HepG2 (cell line): ENCODE results near the gene SERPINF2. TPM values are rescaled to one million over a fixed set of nuclear protein-coding genes. Genes with fewer than 3 reads are reported as not detected.

Source experiments
- CHCHD3 ChIP-seq: sonication (generic); formaldehyde crosslinking; IDR thresholded peaks from 2 replicates; pipeline ENCODE4 v1.8.0; 2022; ENCODE audit warnings: mild to moderate bottlenecking, missing genetic modification reagents, moderate library complexity
- CREB3 ChIP-seq: sonication (generic); formaldehyde crosslinking; IDR thresholded peaks from 2 replicates; pipeline ENCODE4 v1.5.0; 2020; ENCODE audit warnings: missing genetic modification reagents
- FOXK1 ChIP-seq: sonication (generic); formaldehyde crosslinking; IDR thresholded peaks from 2 replicates; pipeline ENCODE4 v1.4.0; 2020; ENCODE audit warnings: low read depth, missing genetic modification reagents, borderline replicate concordance
- HOXA5 ChIP-seq: sonication (generic); formaldehyde crosslinking; IDR thresholded peaks from 2 replicates; pipeline ENCODE4 v1.4.0; 2020; ENCODE audit warnings: missing genetic modification reagents
- JDP2 ChIP-seq: sonication (generic); formaldehyde crosslinking; IDR thresholded peaks from 2 replicates; pipeline ENCODE4 v1.8.1; 2022; ENCODE audit warnings: missing genetic modification reagents, borderline replicate concordance
- KIAA2018 ChIP-seq: sonication (generic); formaldehyde crosslinking; IDR thresholded peaks from 2 replicates; pipeline ENCODE4 v1.5.0; 2020; ENCODE audit warnings: mild to moderate bottlenecking, missing genetic modification reagents, borderline replicate concordance
- MED1 ChIP-seq: sonication (generic); formaldehyde crosslinking; IDR thresholded peaks from 2 replicates; pipeline ENCODE4 v1.4.0; 2020; ENCODE audit warnings: missing genetic modification reagents
- THYN1 ChIP-seq: sonication (generic); formaldehyde crosslinking; IDR thresholded peaks from 2 replicates; pipeline ENCODE4 v1.8.1; 2023; ENCODE audit warnings: low read depth, mild to moderate bottlenecking, moderate library complexity, missing genetic modification reagents, borderline replicate concordance
- ZBTB21 ChIP-seq: sonication (generic); formaldehyde crosslinking; IDR thresholded peaks from 2 replicates; pipeline ENCODE4 v1.4.0; 2020; ENCODE audit warnings: missing genetic modification reagents
- ZNF101 ChIP-seq: sonication (generic); formaldehyde crosslinking; IDR thresholded peaks from 2 replicates; pipeline ENCODE4 v1.4.0; 2020; ENCODE audit warnings: mild to moderate bottlenecking, low read depth, missing genetic modification reagents, borderline replicate concordance
- ZNF234 ChIP-seq: sonication (generic); formaldehyde crosslinking; conservative IDR thresholded peaks from 2 replicates; pipeline ENCODE4 v1.5.1; 2020; ENCODE audit warnings: mild to moderate bottlenecking, missing genetic modification reagents
- ZNF296 ChIP-seq: sonication (generic); formaldehyde crosslinking; conservative IDR thresholded peaks from 2 replicates; pipeline ENCODE4 v1.5.0; 2020; ENCODE audit warnings: mild to moderate bottlenecking, missing genetic modification reagents
- ZNF431 ChIP-seq: sonication (generic); formaldehyde crosslinking; IDR thresholded peaks from 2 replicates; pipeline ENCODE4 v1.9.0; 2022; ENCODE audit warnings: missing genetic modification reagents, low read depth, mild to moderate bottlenecking, borderline replicate concordance
- ZZZ3 ChIP-seq: sonication (generic); formaldehyde crosslinking; IDR thresholded peaks from 2 replicates; pipeline ENCODE4 v1.4.0; 2020; ENCODE audit warnings: missing genetic modification reagents, mild to moderate bottlenecking, borderline replicate concordance
- polyA plus RNA-seq, 8 experiments: library from polyadenylated mRNA; depleted of rRNA in 3 of 8; stranded (reverse) in 7 of 8; unstranded in 1 of 8; fragments of >200 nt; fragmentation: Illumina TruSeq in 4 of 8; extraction: Trizol in 4 of 8; gene quantifications; 2 replicates each; pipeline versions ENCODE4 v1.2.1 to v1.2.3, GENCODE V29; 2011 to 2016; ENCODE audit warnings: low read depth in 4 of 8, missing spikeins in 1 of 8, mixed read lengths in 1 of 8; ENCODE audit not compliant: insufficient read depth in 1 of 8
- total RNA-seq, 5 experiments: library from RNA; depleted of rRNA; stranded (reverse); fragments of >200 nt; fragmentation: Illumina TruSeq; extraction: Trizol; gene quantifications; 2 replicates each; pipeline ENCODE4 v1.2.3, GENCODE V29; 2016; ENCODE audit warnings: low read depth in 1 of 5
- TF ChIP-seq, protein P1 (sequence below): sonication (generic); formaldehyde crosslinking; IDR thresholded peaks from 2 replicates; pipeline ENCODE4 v1.8.0; 2022; ENCODE audit warnings: missing genetic modification reagents, mild to moderate bottlenecking, moderate library complexity, borderline replicate concordance
- TF ChIP-seq, protein P2 (sequence below): sonication (generic); formaldehyde crosslinking; IDR thresholded peaks from 2 replicates; pipeline ENCODE4 v1.4.0; 2020; ENCODE audit warnings: mild to moderate bottlenecking, low read depth, missing genetic modification reagents

The SERPINF2 gene
- total and polyA plus RNA-seq, 2 of the 13 experiments (the other 11 are each of a cell fraction or from before 2014, with no cell fraction given), result 309 to 548 TPM

DNA sequence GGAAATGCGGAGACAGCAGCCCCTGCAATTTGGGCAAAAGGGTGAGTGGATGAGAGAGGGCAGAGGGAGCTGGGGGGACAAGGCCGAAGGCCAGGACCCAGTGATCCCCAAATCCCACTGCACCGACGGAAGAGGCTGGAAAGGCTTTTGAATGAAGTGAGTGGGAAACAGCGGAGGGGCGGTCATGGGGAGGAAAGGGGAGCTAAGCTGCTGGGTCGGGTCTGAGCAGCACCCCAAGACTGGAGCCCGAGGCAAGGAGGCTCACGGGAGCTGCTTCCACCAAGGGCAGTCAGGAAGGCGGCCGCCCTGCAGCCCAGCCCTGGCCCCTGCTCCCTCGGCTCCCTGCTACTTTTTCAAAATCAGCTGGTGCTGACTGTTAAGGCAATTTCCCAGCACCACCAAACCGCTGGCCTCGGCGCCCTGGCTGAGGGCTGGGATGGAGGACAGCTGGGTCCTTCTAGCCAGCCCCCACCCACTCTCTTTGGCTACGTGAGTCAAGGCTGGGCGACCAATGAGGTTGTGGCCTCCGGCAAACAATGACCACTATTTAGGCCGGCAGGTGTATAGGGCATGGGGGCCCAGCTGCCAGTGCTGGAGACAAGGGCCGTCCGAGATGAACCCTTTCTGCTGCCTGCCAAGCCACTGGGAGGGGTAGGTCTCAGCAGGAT is 19.7 kb downstream of the SERPINF2 start (continued):
- TF ChIP-seq ZBTB21 (CRISPR knock-in tag) (no peak), ZZZ3 (CRISPR knock-in tag) (no peak), CREB3 (CRISPR knock-in tag) (no peak), KIAA2018 (CRISPR knock-in tag) (no peak), ZNF431 (CRISPR knock-in tag) (no peak), JDP2 (CRISPR knock-in tag) (no peak), ZNF234 (CRISPR knock-in tag) (no peak), ZNF101 (no peak), THYN1 (CRISPR knock-in tag) (no peak), MED1 (no peak; the same call in 1 of the 2 replicates), HOXA5 (CRISPR knock-in tag) (0 out of 2 replicates have a peak, but pooled peaks have one; percentile 9), ZNF296 (CRISPR knock-in tag) (no peak), CHCHD3 (CRISPR knock-in tag) (no peak), FOXK1 (no peak)
- TF ChIP-seq, protein P1, sequence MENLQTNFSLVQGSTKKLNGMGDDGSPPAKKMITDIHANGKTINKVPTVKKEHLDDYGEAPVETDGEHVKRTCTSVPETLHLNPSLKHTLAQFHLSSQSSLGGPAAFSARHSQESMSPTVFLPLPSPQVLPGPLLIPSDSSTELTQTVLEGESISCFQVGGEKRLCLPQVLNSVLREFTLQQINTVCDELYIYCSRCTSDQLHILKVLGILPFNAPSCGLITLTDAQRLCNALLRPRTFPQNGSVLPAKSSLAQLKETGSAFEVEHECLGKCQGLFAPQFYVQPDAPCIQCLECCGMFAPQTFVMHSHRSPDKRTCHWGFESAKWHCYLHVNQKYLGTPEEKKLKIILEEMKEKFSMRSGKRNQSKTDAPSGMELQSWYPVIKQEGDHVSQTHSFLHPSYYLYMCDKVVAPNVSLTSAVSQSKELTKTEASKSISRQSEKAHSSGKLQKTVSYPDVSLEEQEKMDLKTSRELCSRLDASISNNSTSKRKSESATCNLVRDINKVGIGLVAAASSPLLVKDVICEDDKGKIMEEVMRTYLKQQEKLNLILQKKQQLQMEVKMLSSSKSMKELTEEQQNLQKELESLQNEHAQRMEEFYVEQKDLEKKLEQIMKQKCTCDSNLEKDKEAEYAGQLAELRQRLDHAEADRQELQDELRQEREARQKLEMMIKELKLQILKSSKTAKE (CRISPR knock-in tag), result no peak
- TF ChIP-seq, protein P2, sequence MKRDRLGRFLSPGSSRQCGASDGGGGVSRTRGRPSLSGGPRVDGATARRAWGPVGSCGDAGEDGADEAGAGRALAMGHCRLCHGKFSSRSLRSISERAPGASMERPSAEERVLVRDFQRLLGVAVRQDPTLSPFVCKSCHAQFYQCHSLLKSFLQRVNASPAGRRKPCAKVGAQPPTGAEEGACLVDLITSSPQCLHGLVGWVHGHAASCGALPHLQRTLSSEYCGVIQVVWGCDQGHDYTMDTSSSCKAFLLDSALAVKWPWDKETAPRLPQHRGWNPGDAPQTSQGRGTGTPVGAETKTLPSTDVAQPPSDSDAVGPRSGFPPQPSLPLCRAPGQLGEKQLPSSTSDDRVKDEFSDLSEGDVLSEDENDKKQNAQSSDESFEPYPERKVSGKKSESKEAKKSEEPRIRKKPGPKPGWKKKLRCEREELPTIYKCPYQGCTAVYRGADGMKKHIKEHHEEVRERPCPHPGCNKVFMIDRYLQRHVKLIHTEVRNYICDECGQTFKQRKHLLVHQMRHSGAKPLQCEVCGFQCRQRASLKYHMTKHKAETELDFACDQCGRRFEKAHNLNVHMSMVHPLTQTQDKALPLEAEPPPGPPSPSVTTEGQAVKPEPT (CRISPR knock-in tag), result no peak
